ENCODE results near the gene SNX9.

SNX9 gene

DNA sequence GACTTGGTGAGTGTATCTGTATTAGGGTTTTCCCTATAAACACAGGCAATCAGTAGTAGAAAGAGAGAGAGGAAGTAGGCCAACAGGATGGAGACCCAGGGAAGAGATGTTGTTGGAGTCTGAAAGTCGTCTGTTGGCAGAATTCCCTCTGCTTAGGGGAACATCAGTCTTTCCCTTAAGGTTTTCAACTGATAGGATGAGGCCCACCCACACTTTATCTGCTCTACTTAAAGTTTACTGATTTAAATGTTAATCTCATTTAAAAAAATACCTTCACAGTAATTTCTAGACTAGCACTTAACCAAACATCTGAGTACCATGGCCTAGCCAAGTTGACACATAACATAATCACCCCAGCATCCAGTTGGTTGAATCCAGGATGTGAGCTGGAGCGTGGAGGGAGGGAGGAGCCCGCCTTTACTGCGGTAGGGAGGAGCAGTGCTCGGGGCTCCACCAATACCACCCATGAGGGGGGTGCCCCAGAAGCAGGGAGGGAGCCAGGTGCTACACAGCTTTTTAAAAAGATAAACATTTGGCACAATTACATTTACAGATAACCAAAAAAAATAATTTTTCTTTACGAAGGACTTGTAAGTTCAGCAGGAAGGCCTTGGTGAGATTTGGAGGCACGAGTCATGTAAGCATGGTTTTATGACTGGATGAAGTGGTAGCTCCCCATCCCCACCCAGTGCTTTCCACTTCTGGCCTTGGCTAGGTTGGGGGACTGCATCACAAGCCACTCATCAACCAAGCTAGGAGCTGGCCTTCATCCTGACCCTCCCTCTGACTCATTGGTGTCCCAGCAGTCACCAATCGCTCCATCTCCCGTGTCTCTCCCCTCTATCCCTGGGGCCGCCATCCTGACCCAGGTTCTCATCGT, 18.4 kb upstream of the SNX9 start:
- Histone ChIP-seq H3K9ac (ENCODE audit: low read length) (no peak overlapping the region), H3K4me3 (ENCODE audit: low read depth, low read length) (no peak overlapping the region), H3K9me3 (ENCODE audit: control insufficient read depth, insufficient read depth, low read depth, low read length) (peaks cover 10% of the 10 kb centered on the region; the same call in 1 of the 2 replicates), H3K4me1 (ENCODE audit: control insufficient read depth, insufficient read depth, low read length) (0 out of 2 replicates have a peak, but pooled peaks cover 3% of the 10 kb centered on the region), H3K27ac (ENCODE audit: low read depth, low read length) (no peak overlapping the region), H3K27me3 (ENCODE audit: control insufficient read depth, insufficient read depth, low read length) (no peaks in the 10 kb centered on the region), H3K36me3 (ENCODE audit: control insufficient read depth, insufficient read depth, low read length) (no peaks in the 10 kb centered on the region)

DNA sequence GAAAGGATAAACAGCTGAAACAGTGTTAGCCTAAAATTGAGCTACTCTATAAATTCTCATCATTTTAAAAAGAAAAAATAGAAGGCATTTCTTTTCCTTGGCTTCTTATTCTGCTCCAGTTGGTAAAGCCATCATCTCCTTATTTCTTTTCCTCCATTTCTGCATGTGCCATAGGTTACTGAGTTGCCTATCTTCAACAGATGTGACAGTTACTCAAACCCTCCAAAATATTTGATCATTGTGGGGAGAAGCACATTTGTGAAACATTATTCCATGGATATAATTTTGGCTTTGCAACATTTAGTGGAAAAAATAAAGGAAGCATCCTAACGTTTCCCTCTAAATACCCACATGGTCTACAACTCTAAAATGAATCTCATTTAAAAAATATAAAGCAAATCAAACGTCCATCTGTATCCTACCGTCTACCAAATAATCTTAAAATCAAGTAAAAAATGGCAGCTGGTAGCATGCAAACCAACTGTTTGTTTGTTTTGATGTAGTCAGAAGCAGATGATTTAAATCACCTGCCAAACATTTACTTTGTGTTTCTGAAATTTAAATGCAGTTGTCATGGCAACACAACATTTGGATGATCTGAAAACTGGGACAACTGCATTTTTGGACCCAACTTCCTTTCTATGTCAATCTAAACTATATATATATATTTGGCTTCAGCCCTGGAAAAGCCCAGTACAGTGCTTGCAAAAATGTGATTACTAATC, 16.8 kb upstream of the SNX9 start:
- H3K9me3 ChIP-seq (ENCODE audit: control insufficient read depth, insufficient read depth, low read depth, low read length): peaks cover 10% of the 10 kb centered on the region; the same call in 1 of the 2 replicates
- no peaks in the 10 kb centered on the region for H3K36me3 ChIP-seq (ENCODE audit: control insufficient read depth, insufficient read depth, low read length)
- H3K9ac ChIP-seq (ENCODE audit: low read length): no peak overlapping the region
- no peaks in the 10 kb centered on the region for H3K27me3 ChIP-seq (ENCODE audit: control insufficient read depth, insufficient read depth, low read length)
- H3K4me1 ChIP-seq (ENCODE audit: control insufficient read depth, insufficient read depth, low read length): 0 out of 2 replicates have a peak, but pooled peaks cover 3% of the 10 kb centered on the region
- no peak overlapping the region for H3K4me3 ChIP-seq (ENCODE audit: low read depth, low read length)
- H3K27ac ChIP-seq (ENCODE audit: low read depth, low read length): no peak overlapping the region

DNA sequence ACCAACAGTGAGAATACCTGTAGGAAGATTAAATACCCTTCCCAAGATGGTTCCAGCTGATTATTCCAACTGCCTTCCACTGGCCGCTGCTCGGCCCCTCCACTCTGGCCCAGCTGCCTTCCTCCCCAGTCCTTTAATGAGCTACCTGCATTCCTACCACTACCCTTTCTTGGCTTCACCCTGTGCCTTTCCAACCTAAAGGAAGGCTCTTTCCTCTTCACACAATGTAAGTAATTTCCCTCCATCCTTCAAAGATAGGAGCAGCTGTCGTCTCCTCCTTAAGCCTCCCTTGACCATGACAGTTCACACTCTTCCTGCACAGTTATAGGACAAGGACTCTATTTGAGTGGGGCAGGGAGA, 16.2 kb upstream of the SNX9 start:
- H3K4me1 ChIP-seq (ENCODE audit: control insufficient read depth, insufficient read depth, low read length): 0 out of 2 replicates have a peak, but pooled peaks cover 3% of the 10 kb centered on the region
- H3K9ac ChIP-seq (ENCODE audit: low read length): no peak overlapping the region

DNA sequence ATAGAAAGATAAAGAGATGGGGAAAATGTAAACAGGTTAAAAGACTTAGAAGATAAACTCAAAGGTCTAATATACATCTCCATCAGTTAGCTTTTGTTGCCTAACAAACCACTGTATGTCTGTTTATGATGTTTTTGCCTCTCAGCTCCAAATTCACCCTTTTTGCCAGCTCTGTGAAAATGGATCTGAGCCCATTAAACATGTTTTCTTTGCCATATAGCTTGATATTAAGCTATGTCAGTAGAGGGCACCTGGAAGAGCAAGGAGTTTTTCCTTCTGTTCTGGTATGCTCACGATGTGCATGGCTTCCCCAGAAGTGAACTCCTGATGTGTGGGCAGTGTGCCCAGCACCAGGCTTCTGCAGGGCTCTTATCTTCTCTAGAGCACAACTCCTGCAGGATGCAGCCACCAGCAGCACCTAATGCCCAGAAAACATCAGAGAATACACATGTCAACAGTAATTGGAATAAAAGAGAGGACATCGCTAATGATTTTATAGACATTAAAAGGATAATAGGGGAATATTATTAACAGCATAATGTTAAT, 14.6 kb upstream of the SNX9 start:
- H3K27ac ChIP-seq (ENCODE audit: low read depth, low read length): no peak overlapping the region
- no peaks in the 10 kb centered on the region for H3K27me3 ChIP-seq (ENCODE audit: control insufficient read depth, insufficient read depth, low read length)
- no peaks in the 10 kb centered on the region for H3K36me3 ChIP-seq (ENCODE audit: control insufficient read depth, insufficient read depth, low read length)
- H3K9ac ChIP-seq (ENCODE audit: low read length): no peak overlapping the region
- H3K9me3 ChIP-seq (ENCODE audit: control insufficient read depth, insufficient read depth, low read depth, low read length): peaks cover 10% of the 10 kb centered on the region; the same call in 1 of the 2 replicates
- H3K4me3 ChIP-seq (ENCODE audit: low read depth, low read length): no peak overlapping the region
- H3K4me1 ChIP-seq (ENCODE audit: control insufficient read depth, insufficient read depth, low read length): 0 out of 2 replicates have a peak, but pooled peaks cover 3% of the 10 kb centered on the region

More for the DNA sequence above, 16.2 kb upstream of the SNX9 start:
- no peak overlapping the region for H3K4me3 ChIP-seq (ENCODE audit: low read depth, low read length)
- no peaks in the 10 kb centered on the region for H3K36me3 ChIP-seq (ENCODE audit: control insufficient read depth, insufficient read depth, low read length)
- no peak overlapping the region for H3K27ac ChIP-seq (ENCODE audit: low read depth, low read length)
- peaks cover 10% of the 10 kb centered on the region; the same call in 1 of the 2 replicates for H3K9me3 ChIP-seq (ENCODE audit: control insufficient read depth, insufficient read depth, low read depth, low read length)
- H3K27me3 ChIP-seq (ENCODE audit: control insufficient read depth, insufficient read depth, low read length): no peaks in the 10 kb centered on the region

DNA sequence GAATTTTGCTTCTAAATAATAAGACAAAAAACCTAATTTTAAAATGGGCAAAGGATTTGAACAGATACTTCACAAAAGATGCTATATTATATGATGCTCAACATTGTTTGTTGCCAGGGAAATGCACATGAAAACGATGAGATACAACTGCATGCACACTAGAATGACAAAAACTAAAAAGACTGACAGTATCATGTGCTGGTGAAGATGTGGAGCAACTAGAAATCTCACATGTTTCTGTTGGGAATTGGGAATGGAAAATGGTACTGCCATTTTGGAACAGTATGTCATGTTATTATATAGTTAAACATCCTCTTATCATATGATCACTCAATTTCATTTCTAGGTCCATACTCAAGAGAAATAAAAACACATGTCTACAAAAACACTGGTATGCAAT, 13.4 kb upstream of the SNX9 start:
- H3K27ac ChIP-seq (ENCODE audit: low read depth, low read length): no peak overlapping the region
- no peaks in the 10 kb centered on the region for H3K27me3 ChIP-seq (ENCODE audit: control insufficient read depth, insufficient read depth, low read length)
- H3K4me1 ChIP-seq (ENCODE audit: control insufficient read depth, insufficient read depth, low read length): 0 out of 2 replicates have a peak, but pooled peaks cover 3% of the 10 kb centered on the region
- H3K36me3 ChIP-seq (ENCODE audit: control insufficient read depth, insufficient read depth, low read length): no peaks in the 10 kb centered on the region
- H3K9me3 ChIP-seq (ENCODE audit: control insufficient read depth, insufficient read depth, low read depth, low read length): peaks cover 10% of the 10 kb centered on the region; the same call in 1 of the 2 replicates
- no peak overlapping the region for H3K9ac ChIP-seq (ENCODE audit: low read length)
- H3K4me3 ChIP-seq (ENCODE audit: low read depth, low read length): no peak overlapping the region

DNA sequence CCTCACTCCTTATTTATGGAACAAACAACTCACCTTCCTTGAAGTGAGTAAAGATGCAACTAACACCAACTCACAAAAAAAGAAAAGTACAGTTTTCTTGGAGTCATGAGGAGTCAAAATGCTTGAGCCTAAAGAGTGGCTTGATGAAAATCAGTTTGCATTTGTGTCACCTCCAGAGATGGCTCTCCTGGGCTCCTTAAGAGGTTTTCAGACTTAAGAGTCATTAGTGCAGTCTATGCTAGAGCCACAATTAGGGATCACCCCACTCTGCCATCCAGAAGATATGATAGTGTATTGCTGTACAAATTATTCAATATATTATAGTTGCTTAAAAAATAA, 11.9 kb upstream of the SNX9 start:
- 0 out of 2 replicates have a peak, but pooled peaks cover 3% of the 10 kb centered on the region for H3K4me1 ChIP-seq (ENCODE audit: control insufficient read depth, insufficient read depth, low read length)
- no peaks in the 10 kb centered on the region for H3K36me3 ChIP-seq (ENCODE audit: control insufficient read depth, insufficient read depth, low read length)
- H3K9ac ChIP-seq (ENCODE audit: low read length): no peak overlapping the region
- peaks cover 10% of the 10 kb centered on the region; the same call in 1 of the 2 replicates for H3K9me3 ChIP-seq (ENCODE audit: control insufficient read depth, insufficient read depth, low read depth, low read length)
- no peak overlapping the region for H3K4me3 ChIP-seq (ENCODE audit: low read depth, low read length)
- H3K27ac ChIP-seq (ENCODE audit: low read depth, low read length): no peak overlapping the region
- no peaks in the 10 kb centered on the region for H3K27me3 ChIP-seq (ENCODE audit: control insufficient read depth, insufficient read depth, low read length)

DNA sequence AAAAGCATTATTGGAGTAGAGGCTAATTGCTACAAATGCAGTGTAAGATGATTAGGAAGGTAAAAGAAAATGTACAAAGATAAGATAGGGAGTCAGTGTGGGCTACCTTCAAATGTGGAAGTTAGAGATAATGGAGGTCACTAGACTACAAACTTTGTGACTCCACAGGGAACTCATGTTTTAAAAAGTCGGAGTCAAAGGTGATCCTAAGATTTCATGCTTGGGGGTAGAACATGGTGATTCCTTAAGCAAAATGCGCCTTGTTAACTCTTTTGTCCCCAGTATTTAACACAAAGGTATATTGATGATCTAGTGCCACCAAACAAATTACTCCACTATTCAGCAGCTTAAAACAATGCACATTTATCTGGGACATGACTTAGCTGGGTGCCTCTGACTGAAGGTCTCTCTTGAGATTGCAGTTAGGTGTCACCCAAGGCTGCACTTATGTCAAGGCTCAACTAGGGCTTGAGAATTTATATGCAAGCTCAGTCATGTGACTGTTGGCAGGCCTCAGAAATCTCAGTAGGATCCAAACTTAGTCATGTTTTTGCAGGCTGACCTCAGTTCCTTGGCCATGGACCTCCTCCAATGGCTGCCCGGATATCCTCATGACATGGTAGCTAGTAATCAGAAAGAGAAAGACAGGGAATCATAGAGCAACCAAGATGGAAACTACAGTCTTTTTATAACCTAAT, 11.4 kb upstream of the SNX9 start:
- Histone ChIP-seq H3K27me3 (ENCODE audit: control insufficient read depth, insufficient read depth, low read length) (no peaks in the 10 kb centered on the region), H3K36me3 (ENCODE audit: control insufficient read depth, insufficient read depth, low read length) (no peaks in the 10 kb centered on the region)

DNA sequence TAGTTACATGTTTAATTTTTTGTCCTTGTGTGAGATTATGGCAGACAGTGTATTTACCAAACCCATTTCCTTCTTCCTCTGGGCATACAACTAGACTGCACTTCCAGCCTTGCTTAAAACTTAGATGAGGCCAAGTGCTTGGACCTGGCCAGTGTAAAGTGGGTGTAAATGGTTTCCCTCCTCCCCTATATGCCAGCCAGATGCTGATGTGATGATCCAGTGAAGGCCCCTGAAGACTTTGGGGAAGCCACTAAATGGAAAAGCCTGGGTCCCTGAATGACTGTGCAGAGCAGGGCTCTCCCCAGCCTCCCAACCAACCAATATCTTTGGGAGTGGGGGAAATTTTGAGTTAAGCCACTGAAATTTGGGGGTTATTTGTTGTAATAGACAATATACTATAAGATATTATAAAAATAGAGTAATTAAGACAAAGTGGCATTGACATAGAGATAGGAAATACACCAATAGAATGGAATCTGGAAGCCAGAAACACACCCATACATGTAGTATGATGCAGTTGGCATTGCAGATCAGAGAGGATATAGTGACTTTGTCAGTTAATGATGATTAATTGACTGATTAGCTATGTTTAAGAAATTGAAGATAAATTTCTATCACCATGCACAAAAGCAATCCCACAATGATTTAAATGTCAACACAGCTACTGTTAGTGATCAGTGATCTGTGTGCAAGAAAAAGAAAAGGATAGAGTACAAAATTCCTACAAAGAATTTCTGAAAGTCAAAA, 10.4 kb upstream of the SNX9 start:
- Histone ChIP-seq H3K27me3 (ENCODE audit: control insufficient read depth, insufficient read depth, low read length) (no peaks in the 10 kb centered on the region), H3K9ac (ENCODE audit: low read length) (no peak overlapping the region), H3K9me3 (ENCODE audit: control insufficient read depth, insufficient read depth, low read depth, low read length) (peaks cover 10% of the 10 kb centered on the region; the same call in 1 of the 2 replicates), H3K4me3 (ENCODE audit: low read depth, low read length) (no peak overlapping the region), H3K27ac (ENCODE audit: low read depth, low read length) (no peak overlapping the region), H3K36me3 (ENCODE audit: control insufficient read depth, insufficient read depth, low read length) (no peaks in the 10 kb centered on the region), H3K4me1 (ENCODE audit: control insufficient read depth, insufficient read depth, low read length) (no peaks in the 10 kb centered on the region)

More for the DNA sequence above, 11.4 kb upstream of the SNX9 start:
- Histone ChIP-seq H3K4me3 (ENCODE audit: low read depth, low read length) (no peak overlapping the region), H3K4me1 (ENCODE audit: control insufficient read depth, insufficient read depth, low read length) (0 out of 2 replicates have a peak, but pooled peaks cover 3% of the 10 kb centered on the region), H3K9me3 (ENCODE audit: control insufficient read depth, insufficient read depth, low read depth, low read length) (peaks cover 10% of the 10 kb centered on the region; the same call in 1 of the 2 replicates), H3K9ac (ENCODE audit: low read length) (no peak overlapping the region), H3K27ac (ENCODE audit: low read depth, low read length) (no peak overlapping the region)

DNA sequence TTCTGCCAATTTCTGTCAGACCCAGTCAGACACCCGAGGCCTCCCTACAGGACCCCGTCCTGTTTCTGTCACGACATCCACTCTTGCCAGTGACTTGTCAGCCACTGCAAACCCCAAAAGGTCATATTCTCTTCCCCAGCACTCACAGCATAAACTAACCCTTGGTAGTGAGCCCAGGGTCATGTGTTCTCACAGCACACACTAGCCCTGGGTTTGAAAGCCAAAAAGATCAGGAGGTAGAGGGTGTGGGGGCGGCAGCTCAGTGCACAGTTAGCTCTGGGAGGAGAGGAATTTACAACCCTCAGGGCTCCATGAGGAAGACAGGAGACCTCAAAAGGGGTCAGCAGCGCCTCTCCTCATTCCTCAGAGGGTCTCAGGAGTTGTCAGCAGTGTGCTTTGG, 9.9 kb upstream of the SNX9 start:
- H3K9ac ChIP-seq (ENCODE audit: low read length): no peak overlapping the region

More for the DNA sequence above, 9.9 kb upstream of the SNX9 start:
- H3K4me1 ChIP-seq (ENCODE audit: control insufficient read depth, insufficient read depth, low read length): no peaks in the 10 kb centered on the region
- no peaks in the 10 kb centered on the region for H3K27me3 ChIP-seq (ENCODE audit: control insufficient read depth, insufficient read depth, low read length)
- H3K36me3 ChIP-seq (ENCODE audit: control insufficient read depth, insufficient read depth, low read length): no peaks in the 10 kb centered on the region
- no peak overlapping the region for H3K4me3 ChIP-seq (ENCODE audit: low read depth, low read length)
- H3K27ac ChIP-seq (ENCODE audit: low read depth, low read length): no peak overlapping the region
- H3K9me3 ChIP-seq (ENCODE audit: control insufficient read depth, insufficient read depth, low read depth, low read length): peaks cover 10% of the 10 kb centered on the region; the same call in 1 of the 2 replicates
